Panc1 (cell line): Measurements from ENCODE around the gene MED25.

Source experiments
- CTCF ChIP-seq: fragments of 450-650 bp; IDR thresholded peaks from 2 replicates; pipeline ENCODE4 v1.5.1; 2017; ENCODE audit warnings: mild to moderate bottlenecking
- POLR2AphosphoS5 ChIP-seq: IDR thresholded peaks from 2 replicates; pipeline ENCODE4 v1.6.1; 2012; ENCODE audit warnings: mild to moderate bottlenecking, low read depth, low read length, moderate library complexity

DNA sequence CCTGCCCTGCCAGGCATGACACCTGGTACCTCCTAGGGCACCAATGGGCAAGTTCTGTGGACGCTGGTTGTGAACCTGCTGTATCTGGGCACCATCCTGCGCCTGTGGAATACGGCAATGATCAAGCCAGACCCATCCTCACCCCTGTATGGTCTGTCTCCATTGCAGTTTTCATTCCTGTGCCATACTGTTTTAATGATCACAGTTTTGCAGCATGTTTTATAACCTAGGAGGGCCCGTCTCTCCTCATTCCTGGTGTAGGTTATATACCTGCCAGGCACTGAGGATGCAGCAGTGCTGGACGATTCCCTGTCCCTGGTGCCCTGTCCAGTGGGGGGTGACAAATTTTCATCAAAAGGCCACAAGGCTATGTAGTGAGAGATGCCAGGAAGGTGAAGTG is 65.0 kb downstream of the MED25 start:
- no peak for TF ChIP-seq CTCF
- TF ChIP-seq POLR2AphosphoS5: no peak
